Measurements from ENCODE around the gene AGBL4. TPM values are rescaled to one million over a fixed set of nuclear protein-coding genes. Genes with fewer than 3 reads are reported as not detected.

The AGBL4 gene
- total RNA-seq, 1 donor from 2014 or later: not detected

- intact Hi-C loops (cut with micrococcal nuclease): no loop called here
Observed at GRCh38 chr1:49723662-49724061, 300.1 kb downstream of the AGBL4 start.

DNA sequence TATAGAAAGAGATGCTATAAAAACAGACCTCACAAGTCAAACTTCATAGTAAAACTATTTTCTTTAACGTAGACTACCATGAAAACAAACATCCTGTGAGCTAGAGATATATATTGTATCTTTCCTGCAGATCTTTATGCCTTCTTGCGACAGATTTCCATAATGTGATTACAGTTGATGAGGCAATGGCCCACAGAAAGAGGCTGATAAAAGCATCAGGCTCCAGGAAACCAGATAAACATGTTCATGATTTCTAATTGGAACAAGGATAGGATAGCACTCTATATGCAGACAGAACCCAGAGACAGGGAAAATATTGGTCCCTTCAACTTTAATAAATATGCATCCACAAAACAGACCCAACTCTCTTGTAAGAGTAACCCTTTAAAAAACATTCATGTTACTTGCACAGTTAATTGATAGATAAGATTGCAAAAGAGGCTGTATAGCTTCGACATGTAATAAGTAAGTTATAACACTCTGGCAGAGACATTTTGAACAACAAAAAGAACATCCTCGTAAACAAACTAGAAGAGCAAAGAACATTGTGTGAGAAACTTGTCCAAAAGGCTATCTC is 329.4 kb downstream of the AGBL4 start:
- intact Hi-C loops (cut with micrococcal nuclease): no loop called here

GRCh38 chr1:49686107-49686506 is 337.6 kb downstream of the AGBL4 start:
- intact Hi-C loops (cut with micrococcal nuclease): no loop called here

DNA sequence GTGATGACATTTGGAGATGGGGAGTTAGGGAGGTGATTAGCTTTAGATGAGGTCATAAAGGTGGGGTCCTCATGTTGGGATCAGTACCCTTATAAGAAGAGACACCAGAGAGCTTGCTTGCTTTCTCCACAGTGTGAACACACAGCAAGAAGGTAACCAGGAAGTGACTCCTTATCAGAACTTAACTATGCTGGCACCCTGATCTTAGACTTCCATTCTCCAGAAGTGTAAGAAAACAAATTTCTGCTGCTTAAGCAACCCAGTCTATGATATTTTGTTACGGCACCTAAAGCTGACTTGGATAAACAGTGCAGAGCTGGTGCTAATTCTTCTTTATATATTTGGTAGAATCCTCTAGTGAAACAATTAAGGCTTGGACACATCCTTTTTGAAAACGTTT is 346.0 kb downstream of the AGBL4 start:
- intact Hi-C loops (cut with micrococcal nuclease): no loop called here

DNA sequence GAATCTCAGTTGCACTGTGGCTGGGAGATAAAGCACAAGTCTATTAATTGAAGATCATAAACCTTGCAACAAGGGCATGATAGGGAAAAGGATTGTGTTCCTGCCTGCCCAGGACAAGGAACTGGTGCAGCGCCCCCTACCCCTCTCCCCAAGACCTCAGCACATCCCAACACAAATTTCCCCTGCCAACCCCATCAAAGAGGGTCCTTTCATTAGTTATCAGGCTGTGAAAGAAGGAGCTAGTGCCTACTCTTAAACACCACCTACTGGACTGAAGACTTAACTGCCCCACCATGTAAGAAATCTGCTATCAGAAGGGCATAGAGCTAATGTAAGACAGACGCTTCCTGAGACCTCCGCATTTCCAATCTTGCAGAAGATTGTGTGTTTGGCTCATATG is 372.6 kb downstream of the AGBL4 start:
- intact Hi-C loops (cut with micrococcal nuclease): no loop called here

DNA sequence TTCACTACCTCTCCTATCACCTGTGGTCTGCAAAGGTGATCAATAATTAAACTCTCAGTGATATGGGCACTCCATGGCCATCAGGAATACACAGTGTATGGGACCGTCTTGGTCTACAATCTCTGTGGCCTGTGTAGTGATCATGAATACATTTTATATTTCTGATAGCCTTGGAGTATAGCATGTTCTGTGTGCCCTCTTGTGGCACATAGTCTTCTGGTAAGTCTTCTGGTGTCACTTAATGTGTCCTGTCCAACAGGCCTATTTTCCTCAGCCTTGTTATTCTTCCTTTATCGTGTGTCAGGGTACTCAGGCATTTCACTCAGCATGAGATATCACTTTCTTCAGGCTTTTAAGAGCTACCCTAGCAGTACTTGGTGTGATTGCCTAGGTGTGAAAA is 393.6 kb downstream of the AGBL4 start:
- intact Hi-C loops (cut with micrococcal nuclease): no loop called here

DNA sequence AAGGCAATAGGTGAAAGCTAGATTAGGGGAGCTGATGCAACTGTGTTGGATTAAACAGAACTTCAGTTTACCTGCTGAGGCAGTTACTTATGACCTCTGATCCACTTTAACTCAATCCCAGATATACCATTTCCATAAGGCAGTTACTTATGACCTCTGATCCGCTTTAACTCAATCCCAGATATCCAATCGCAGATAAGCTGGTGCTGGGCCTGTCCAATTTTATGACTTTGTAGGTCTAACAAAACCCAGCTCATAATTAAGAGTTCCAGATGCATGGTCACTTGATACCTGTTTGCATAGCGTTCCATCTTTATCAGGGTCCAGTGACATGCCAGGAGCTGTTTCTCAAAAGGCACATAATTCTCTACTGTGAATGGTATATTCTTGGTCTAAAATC is 396.0 kb downstream of the AGBL4 start:
- intact Hi-C loops (cut with micrococcal nuclease): no loop called here

DNA sequence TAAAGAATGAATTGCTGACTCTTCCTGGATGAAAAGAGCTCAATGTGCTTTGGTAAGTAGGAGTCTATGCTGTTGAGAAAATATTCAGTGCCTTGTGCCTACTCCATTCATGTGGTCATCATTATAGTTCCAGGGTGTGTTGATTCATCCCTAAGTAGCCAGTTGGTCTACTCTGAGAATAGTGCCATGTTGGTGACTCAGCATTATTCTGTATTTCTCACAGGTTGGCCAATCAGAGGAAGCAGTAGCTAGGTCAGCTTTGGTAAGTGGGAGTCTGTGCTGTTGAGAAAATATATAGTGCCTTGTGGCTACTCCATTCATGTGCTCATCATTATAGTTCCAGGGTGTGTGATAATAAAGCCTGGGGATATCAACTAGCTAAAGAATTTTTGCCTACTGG is 397.3 kb downstream of the AGBL4 start:
- intact Hi-C loops (cut with micrococcal nuclease): no loop called here

GRCh38 chr1:49622877-49623276 is 400.9 kb downstream of the AGBL4 start:
- intact Hi-C loops (cut with micrococcal nuclease): no loop called here

DNA sequence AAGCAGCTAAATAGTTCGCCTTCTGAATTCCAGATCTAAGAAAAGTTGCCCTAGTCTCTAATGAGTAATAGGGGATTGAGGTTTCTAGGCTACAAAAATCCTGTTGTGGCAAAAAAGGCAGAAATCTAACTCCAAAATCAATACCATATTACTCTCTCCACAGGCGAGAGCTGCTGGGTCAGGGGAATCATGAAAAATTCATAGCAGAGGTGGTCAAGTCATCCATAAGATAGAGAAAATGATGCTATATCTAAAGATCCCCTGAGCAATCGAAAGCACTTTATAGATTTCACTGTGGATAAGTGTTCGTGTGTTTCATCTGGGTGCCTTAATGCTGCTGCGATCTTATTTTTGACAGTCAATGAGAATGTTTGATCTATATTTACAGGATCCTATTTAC is 417.7 kb downstream of the AGBL4 start:
- intact Hi-C loops (cut with micrococcal nuclease): no loop called here

- intact Hi-C loops (cut with micrococcal nuclease): no loop called here
Observed at GRCh38 chr1:49597436-49597835, 426.3 kb downstream of the AGBL4 start.

- intact Hi-C loops (cut with micrococcal nuclease): no loop called here
Observed at GRCh38 chr1:49576327-49576901, 447.3 kb downstream of the AGBL4 start.

GRCh38 chr1:49556676-49557234 is 467.0 kb downstream of the AGBL4 start:
- intact Hi-C loops (cut with micrococcal nuclease): no loop called here

- intact Hi-C loops (cut with micrococcal nuclease): no loop called here
Observed at GRCh38 chr1:49552101-49552500, 471.7 kb downstream of the AGBL4 start.

DNA sequence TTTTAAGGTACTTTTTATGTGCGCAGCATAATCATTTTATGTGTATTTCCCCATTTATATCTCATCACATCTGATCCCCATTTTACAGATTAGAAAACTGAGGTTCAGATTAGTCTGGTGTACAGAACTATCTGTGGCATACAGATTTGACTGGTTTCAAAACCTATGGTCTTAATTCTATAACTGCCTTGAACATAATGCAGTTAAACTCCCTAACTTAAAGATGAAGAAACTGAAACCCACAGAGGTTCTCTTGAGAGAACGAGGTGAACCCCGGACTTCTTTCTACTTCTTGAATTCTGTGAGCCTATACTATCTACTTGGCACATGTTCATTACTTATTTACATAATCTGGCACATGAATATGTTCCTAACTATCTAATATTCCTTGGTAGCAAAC is 479.1 kb downstream of the AGBL4 start:
- intact Hi-C loops (cut with micrococcal nuclease): no loop called here

DNA sequence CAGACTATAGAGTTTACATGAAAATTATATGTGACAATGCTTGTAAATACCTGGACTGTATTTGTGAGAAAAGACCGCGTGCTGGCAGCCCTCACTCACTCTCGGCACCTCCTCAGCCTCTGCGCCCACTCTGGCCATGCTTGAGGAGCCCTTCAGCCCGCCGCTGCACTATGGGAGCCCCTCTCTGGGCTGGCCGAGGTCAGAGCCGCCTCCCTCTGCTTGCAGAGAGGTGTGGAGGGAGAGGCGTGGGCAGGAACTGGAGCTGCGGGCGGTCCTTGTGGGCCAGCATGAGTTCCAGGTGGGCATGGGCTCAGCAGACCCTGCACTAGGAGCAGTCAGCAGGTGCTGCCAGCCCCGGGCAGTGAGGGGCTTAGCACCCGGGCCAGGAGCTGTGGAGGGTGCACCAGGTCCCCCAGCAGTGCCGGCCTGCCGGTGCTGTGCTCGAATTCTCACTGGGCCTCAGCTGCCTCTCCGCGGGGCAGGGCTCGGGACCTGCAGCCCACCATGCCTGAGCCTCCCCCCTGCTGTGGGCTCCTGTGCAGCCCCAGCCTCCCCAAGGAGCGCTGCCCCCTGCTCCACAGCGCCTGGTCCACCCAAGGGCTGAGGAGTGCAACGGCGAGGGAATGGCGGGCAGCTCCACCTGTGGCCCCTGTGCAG is 482.5 kb downstream of the AGBL4 start:
- intact Hi-C loops (cut with micrococcal nuclease): no loop called here

GRCh38 chr1:49527606-49528305 is 496.0 kb downstream of the AGBL4 start:
- intact Hi-C loops (cut with micrococcal nuclease): no loop called here

DNA sequence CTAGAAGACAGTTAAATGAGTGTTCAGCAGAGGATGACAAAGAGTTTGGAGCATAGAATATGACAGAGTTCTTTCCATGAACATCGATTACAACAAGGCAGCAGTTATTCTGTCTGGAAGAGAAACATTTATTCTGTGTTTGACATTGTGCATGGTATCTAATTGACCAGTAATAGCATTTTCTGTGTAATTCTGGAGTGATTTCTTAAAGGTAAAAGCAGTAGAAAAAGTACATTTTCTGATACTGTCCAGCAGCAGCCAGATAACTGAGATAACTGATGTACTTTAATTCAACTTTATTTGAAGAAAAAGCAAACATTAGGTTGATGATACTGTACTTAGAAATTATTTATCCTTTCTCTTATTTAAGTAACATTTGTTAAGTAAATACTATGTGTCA is 497.1 kb downstream of the AGBL4 start:
- intact Hi-C loops (cut with micrococcal nuclease): no loop called here

DNA sequence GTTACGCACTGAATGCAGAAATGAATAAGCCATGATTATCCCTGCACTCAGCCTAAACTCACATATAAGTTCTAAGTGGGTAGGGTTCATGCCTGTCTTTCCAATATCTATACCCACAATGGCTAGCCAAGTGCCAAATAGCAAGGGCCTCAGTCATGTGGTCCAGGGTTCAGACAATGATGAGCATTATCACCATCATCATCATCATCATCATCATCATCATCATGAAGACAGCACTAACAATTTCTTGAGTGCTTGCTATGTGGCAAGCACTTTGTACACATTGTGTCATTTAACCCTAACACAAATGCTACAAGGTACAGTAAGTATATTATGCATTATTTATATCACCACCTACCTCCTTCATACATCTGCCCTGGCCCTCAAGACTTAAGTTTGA is 500.0 kb downstream of the AGBL4 start:
- intact Hi-C loops (cut with micrococcal nuclease): no loop called here

DNA sequence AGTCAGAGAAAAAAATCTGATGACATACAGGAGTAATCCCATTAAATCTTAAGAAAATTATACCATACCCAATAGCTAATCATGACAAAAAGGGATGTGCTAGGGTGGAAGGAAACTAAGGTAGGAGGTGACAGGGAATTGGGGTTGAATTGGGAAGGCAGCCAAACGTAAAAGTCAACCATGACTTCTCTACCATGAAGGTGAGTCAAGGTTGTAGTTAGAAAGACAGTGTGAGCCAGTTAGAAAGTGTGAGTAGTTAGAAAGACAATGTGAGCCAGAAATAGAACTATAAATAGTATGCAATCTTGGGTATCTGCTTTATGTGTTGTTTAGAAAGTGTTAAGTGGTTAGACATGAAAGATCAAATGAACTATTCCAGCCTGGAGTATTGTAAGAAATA is 556.8 kb downstream of the AGBL4 start:
- intact Hi-C loops (cut with micrococcal nuclease): no loop called here

- intact Hi-C loops (cut with micrococcal nuclease): no loop called here
Observed at GRCh38 chr1:49465486-49466185, 558.1 kb downstream of the AGBL4 start.

- intact Hi-C loops (cut with micrococcal nuclease): no loop called here
Observed at GRCh38 chr1:49448200-49448599, 575.6 kb downstream of the AGBL4 start.
